Esophagus (tissue), 2 donors: ENCODE measurements around the gene ANLN. TPM values are rescaled to one million over a fixed set of nuclear protein-coding genes. Genes with fewer than 3 reads are reported as not detected.

Experiments
- H3K27ac ChIP-seq, 2 donors: one replicate each; pipeline ENCODE4 v1.5.1; 2013; ENCODE audit warnings: low read depth in 2 of 2, mild to moderate bottlenecking in 2 of 2, inconsistent platforms in 1 of 2, low read length in 1 of 2, moderate library complexity in 1 of 2
- H3K27me3 ChIP-seq, 2 donors: one replicate each; pipeline ENCODE4 v1.6.1; 2013; ENCODE audit warnings: low read length in 2 of 2, control low read depth in 1 of 2, mild to moderate bottlenecking in 1 of 2; ENCODE audit not compliant: insufficient read depth in 2 of 2, control insufficient read depth in 1 of 2
- H3K36me3 ChIP-seq, 2 donors: one replicate each; pipeline ENCODE4 v1.6.1; 2013; ENCODE audit warnings: low read length in 1 of 2; ENCODE audit not compliant: control insufficient read depth in 2 of 2, insufficient read depth in 2 of 2
- H3K4me1 ChIP-seq, 2 donors: one replicate each; pipeline ENCODE4 v1.6.1; 2013; ENCODE audit warnings: low read length in 1 of 2; ENCODE audit not compliant: control insufficient read depth in 2 of 2, insufficient read depth in 2 of 2
- H3K4me3 ChIP-seq, 2 donors: one replicate each; pipeline ENCODE4 v1.5.1; 2013; ENCODE audit warnings: low read length in 2 of 2, mild to moderate bottlenecking in 2 of 2, low read depth in 1 of 2, moderate library complexity in 1 of 2
- H3K9me3 ChIP-seq, 2 donors: one replicate each; pipeline ENCODE4 v1.6.1; 2013; ENCODE audit warnings: mild to moderate bottlenecking in 2 of 2, low read depth in 1 of 2, low read length in 1 of 2, moderate library complexity in 1 of 2; ENCODE audit not compliant: control insufficient read depth in 2 of 2, insufficient read depth in 1 of 2
- WGBS, 2 donors: extraction: QIAGEN DNeasy Blood & Tissue Kit; methylation state at CpG; one replicate each; pipeline ENCODE4 v1.1.7; 2013; 5-methylcytosine and 5-hydroxymethylcytosine counted together
- polyA plus RNA-seq, 2 donors: library from polyadenylated mRNA; stranded (reverse); fragments of 200-250 nt; gene quantifications; one replicate each; pipeline ENCODE4 v1.2.3, GENCODE V29; 2013
- donor health status: healthy with polysubstance abuse.
- donor health status: Bipolar disorder and iron deficiency.

Gene ANLN
- polyA plus RNA-seq, 2 donors: 11.2 to 16.0 TPM

DNA sequence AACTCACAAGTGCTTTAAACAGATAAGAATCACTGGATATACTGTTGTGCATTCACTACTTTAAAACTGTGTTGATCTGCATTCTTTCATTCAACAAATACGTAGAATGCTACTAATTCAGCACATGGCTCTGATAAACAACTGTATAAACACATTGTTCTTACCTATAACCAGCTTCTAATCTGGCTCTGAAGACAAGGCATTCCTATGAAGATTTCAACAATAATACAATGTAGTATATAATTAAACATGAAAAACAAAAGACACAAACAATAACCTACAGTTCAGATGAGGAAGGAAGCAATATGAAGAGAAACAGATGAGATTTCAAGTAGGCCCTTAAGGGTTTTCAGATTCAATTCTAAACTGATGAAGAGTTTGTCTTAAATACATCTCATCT, 31.1 kb upstream of the ANLN start:
- Histone ChIP-seq H3K4me1 (no peaks in the 10 kb centered on the region), H3K27ac (no peak overlapping the region), H3K36me3 (no peaks in the 10 kb centered on the region), H3K4me3 (no peak overlapping the region), H3K9me3 (no peaks in the 10 kb centered on the region), H3K27me3 (no peaks in the 10 kb centered on the region)
- 88 to 92% methylated on average over 1 of the region's 1 CpG for WGBS, 2 donors

GRCh38 chr7:36360244-36360643, 29.4 kb upstream of the ANLN start:
- H3K4me1 ChIP-seq: no peaks in the 10 kb centered on the region
- WGBS, 2 donors: 62 to 69% methylated on average over 4 of the region's 4 CpGs

GRCh38 chr7:36361227-36361626, 28.4 kb upstream of the ANLN start:
- no peak overlapping the region for H3K4me3 ChIP-seq
- H3K36me3 ChIP-seq: no peaks in the 10 kb centered on the region
- 90 to 93% methylated on average over 4 of the region's 4 CpGs for WGBS, 2 donors
- H3K27me3 ChIP-seq: no peaks in the 10 kb centered on the region
- H3K4me1 ChIP-seq: no peaks in the 10 kb centered on the region
- no peaks in the 10 kb centered on the region for H3K9me3 ChIP-seq
- no peak overlapping the region for H3K27ac ChIP-seq

More at GRCh38 chr7:36360244-36360643, 29.4 kb upstream of the ANLN start:
- no peak overlapping the region for H3K27ac ChIP-seq
- H3K9me3 ChIP-seq: no peaks in the 10 kb centered on the region
- H3K36me3 ChIP-seq: no peaks in the 10 kb centered on the region
- H3K27me3 ChIP-seq: no peaks in the 10 kb centered on the region
- H3K4me3 ChIP-seq: no peak overlapping the region

GRCh38 chr7:36363515-36363914, 26.1 kb upstream of the ANLN start:
- Histone ChIP-seq H3K4me3 (no peak overlapping the region), H3K27ac (no peak overlapping the region), H3K27me3 (no peaks in the 10 kb centered on the region), H3K4me1 (peaks cover 0 to 2% of the 10 kb centered on the region in 2 donors), H3K36me3 (no peaks in the 10 kb centered on the region), H3K9me3 (no peaks in the 10 kb centered on the region)
- 90 to 99% methylated on average over 1 of the region's 1 CpG for WGBS, 2 donors

- Histone ChIP-seq H3K27me3 (no peaks in the 10 kb centered on the region), H3K9me3 (no peaks in the 10 kb centered on the region), H3K36me3 (no peaks in the 10 kb centered on the region), H3K4me3 (peak overlapping the region; percentile 88 to 97), H3K27ac (no peak overlapping the region), H3K4me1 (peaks cover 0 to 2% of the 10 kb centered on the region in 2 donors)
- 45 to 47% methylated on average over 12 of the region's 12 CpGs for WGBS, 2 donors
Observed at GRCh38 chr7:36366005-36366717, 23.5 kb upstream of the ANLN start.

DNA sequence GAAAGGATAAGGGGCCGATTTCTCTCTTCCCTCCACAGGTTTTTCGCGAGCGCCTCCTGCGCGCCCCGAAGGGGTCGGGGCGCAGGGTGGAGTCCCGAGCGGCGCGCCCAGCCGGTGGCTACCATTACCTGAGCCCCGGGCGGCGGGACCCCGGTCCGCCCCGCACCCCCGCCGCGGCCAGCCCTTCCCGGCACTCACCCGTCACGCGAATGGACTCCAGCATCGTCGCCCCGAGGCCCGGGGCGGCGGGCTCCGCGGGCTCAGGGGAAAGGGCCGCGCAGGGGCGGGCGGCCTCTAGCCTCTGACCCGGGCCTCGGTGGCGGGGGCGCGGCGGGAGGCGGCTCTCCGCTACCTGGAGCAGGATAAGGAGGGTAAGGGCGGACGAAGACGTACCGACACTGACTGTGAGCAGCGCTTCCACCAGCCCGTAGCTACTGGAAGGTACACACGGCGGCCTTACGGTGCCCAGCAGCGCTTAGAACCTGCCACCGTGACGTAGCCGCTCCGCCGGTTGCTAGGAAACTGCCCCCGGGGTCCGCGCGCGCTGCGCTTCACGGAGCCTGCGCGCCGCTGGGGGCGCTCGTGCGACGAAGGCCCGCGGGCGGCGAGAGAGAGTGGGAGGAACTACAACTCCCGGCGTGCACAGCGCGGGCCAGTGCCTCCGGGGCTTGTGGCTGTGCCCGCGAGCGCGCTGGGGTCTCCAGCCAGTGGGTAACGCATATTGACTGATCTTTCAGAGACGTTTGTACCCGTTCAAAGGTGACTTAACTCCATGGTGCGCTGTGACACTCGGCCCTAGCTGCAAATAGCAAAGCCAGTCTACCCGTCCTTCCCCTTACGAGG, 22.7 kb upstream of the ANLN start:
- no peaks in the 10 kb centered on the region for H3K27me3 ChIP-seq
- peak overlapping the region; percentile 88 to 97 for H3K4me3 ChIP-seq
- 1% methylated on average over 95 to 96 of the region's 96 CpGs for WGBS, 2 donors
- no peaks in the 10 kb centered on the region for H3K9me3 ChIP-seq
- H3K27ac ChIP-seq: peak overlapping the region; percentile 64 to 75
- peaks cover 0 to 2% of the 10 kb centered on the region in 2 donors for H3K4me1 ChIP-seq
- no peaks in the 10 kb centered on the region for H3K36me3 ChIP-seq

- peaks cover 0 to 2% of the 10 kb centered on the region in 2 donors for H3K4me1 ChIP-seq
- 62 to 64% methylated on average over 16 of the region's 16 CpGs for WGBS, 2 donors
- no peaks in the 10 kb centered on the region for H3K36me3 ChIP-seq
- H3K27me3 ChIP-seq: no peaks in the 10 kb centered on the region
- no peaks in the 10 kb centered on the region for H3K9me3 ChIP-seq
- H3K4me3 ChIP-seq: peak overlapping the region; percentile 88 to 97
- peak overlapping the region in 1 of 2 donors; percentile 75 for H3K27ac ChIP-seq
Observed at GRCh38 chr7:36367561-36368077, 22.0 kb upstream of the ANLN start.

- Histone ChIP-seq H3K9me3 (no peaks in the 10 kb centered on the region), H3K4me3 (no peak overlapping the region), H3K4me1 (peaks cover 0 to 2% of the 10 kb centered on the region in 2 donors), H3K27me3 (no peaks in the 10 kb centered on the region), H3K36me3 (no peaks in the 10 kb centered on the region), H3K27ac (no peak overlapping the region)
- WGBS, 2 donors: 86% methylated on average over 3 of the region's 3 CpGs
Observed at GRCh38 chr7:36368496-36368895, 21.2 kb upstream of the ANLN start.

DNA sequence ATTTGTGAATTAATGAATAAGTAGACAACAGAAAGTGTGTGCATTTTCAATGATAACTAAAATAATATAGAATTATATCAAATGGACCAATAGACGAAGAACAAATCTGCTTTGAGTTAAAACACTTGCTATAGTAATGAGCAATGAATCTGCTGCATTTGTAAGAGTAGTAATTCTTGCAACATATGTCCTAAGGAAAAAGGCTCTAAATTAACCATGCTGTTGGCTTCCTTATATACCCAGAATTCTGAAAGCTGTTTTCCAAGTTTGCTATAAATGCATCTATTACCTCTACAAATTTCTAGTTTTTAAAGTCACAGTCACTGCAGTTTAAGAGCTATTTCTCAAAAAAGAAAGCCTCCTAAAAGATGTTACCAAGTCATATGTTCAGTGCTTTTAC, 20.5 kb upstream of the ANLN start:
- Histone ChIP-seq H3K27me3 (no peaks in the 10 kb centered on the region), H3K27ac (no peak overlapping the region), H3K4me3 (no peak overlapping the region), H3K36me3 (no peaks in the 10 kb centered on the region), H3K4me1 (peaks cover 0 to 2% of the 10 kb centered on the region in 2 donors), H3K9me3 (no peaks in the 10 kb centered on the region)
- 90 to 98% methylated on average over 1 of the region's 1 CpG for WGBS, 2 donors
